SK-N-MC (cell line): Measurements from ENCODE around the gene CCBE1.

Experiments used
- EZH2 ChIP-seq: fragments of 200-600 bp; sonication (generic); IDR thresholded peaks from one replicate; pipeline ENCODE4 v1.6.1; 2017; ENCODE audit warnings: antibody characterized with exemption
- POLR2AphosphoS5 ChIP-seq: IDR thresholded peaks from 2 replicates; pipeline ENCODE4 v1.6.1; 2012; ENCODE audit warnings: mild to moderate bottlenecking, low read depth, low read length, borderline replicate concordance

DNA sequence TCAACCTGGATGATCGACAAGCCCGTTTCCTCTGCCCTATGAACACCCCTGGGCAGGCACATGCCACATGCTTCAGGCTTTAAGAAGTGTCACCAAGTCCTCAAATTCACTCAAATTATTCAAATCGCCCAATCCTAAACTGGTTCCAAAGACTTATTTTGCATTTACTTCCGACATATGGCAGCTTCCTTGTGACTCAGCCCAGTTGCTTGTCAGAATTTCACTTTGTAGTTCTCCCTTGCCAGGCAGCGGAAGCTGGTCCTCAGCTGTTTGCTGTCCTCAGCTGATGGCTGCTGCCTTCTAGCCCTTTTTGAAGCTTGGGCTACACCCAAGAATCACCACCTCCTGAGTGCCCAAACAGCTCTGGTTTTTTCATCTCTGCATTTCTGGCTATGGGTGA is 232.7 kb downstream of the CCBE1 start:
- no peak for TF ChIP-seq POLR2AphosphoS5
- TF ChIP-seq EZH2: no peak
